ENCODE data around the gene NOM1.

The NOM1 gene

GRCh38 chr7:157011333-157012112 is 62.0 kb downstream of the NOM1 start:
- in situ Hi-C loops (cut with HindIII; ENCODE audit: low pct_ligation_motif_present, low pct_unique_long_range_greater_than_20kb, low sequenced_read_pairs): no loop called here
- no peak for DNase-seq

GRCh38 chr7:157012113-157012547 is 62.6 kb downstream of the NOM1 start:
- in situ Hi-C loops (cut with HindIII; ENCODE audit: low pct_ligation_motif_present, low pct_unique_long_range_greater_than_20kb, low sequenced_read_pairs): no loop called here
- DNase-seq: no peak

- in situ Hi-C loops (cut with HindIII; ENCODE audit: low pct_ligation_motif_present, low pct_unique_long_range_greater_than_20kb, low sequenced_read_pairs): no loop called here
- no peak for DNase-seq
These were observed 63.6 kb downstream of the NOM1 start for GRCh38 chr7:157013101-157013500.

- in situ Hi-C loops (cut with HindIII; ENCODE audit: low pct_ligation_motif_present, low pct_unique_long_range_greater_than_20kb, low sequenced_read_pairs): no loop called here
- DNase-seq: no peak
These were observed 64.4 kb downstream of the NOM1 start for GRCh38 chr7:157013602-157014549.

GRCh38 chr7:157014635-157015555 is 65.4 kb downstream of the NOM1 start:
- in situ Hi-C loops (cut with HindIII; ENCODE audit: low pct_ligation_motif_present, low pct_unique_long_range_greater_than_20kb, low sequenced_read_pairs): no loop called here
- no peak for DNase-seq

GRCh38 chr7:157016024-157016351 is 66.5 kb downstream of the NOM1 start:
- DNase-seq: no peak
- in situ Hi-C loops (cut with HindIII; ENCODE audit: low pct_ligation_motif_present, low pct_unique_long_range_greater_than_20kb, low sequenced_read_pairs): no loop called here

GRCh38 chr7:157016352-157017041 is 67.0 kb downstream of the NOM1 start:
- DNase-seq: no peak
- in situ Hi-C loops (cut with HindIII; ENCODE audit: low pct_ligation_motif_present, low pct_unique_long_range_greater_than_20kb, low sequenced_read_pairs): no loop called here

GRCh38 chr7:157017149-157017548 is 67.6 kb downstream of the NOM1 start:
- no peak for DNase-seq
- in situ Hi-C loops (cut with HindIII; ENCODE audit: low pct_ligation_motif_present, low pct_unique_long_range_greater_than_20kb, low sequenced_read_pairs): no loop called here

- in situ Hi-C loops (cut with HindIII; ENCODE audit: low pct_ligation_motif_present, low pct_unique_long_range_greater_than_20kb, low sequenced_read_pairs): no loop called here
- no peak for DNase-seq
These were observed 68.3 kb downstream of the NOM1 start for GRCh38 chr7:157017603-157018327.

- DNase-seq: no peak
- in situ Hi-C loops (cut with HindIII; ENCODE audit: low pct_ligation_motif_present, low pct_unique_long_range_greater_than_20kb, low sequenced_read_pairs): no loop called here
These were observed 69.0 kb downstream of the NOM1 start for GRCh38 chr7:157018328-157018996.

GRCh38 chr7:157018997-157019608 is 69.6 kb downstream of the NOM1 start:
- in situ Hi-C loops (cut with HindIII; ENCODE audit: low pct_ligation_motif_present, low pct_unique_long_range_greater_than_20kb, low sequenced_read_pairs): no loop called here
- DNase-seq: no peak

- DNase-seq: no peak
- in situ Hi-C loops (cut with HindIII; ENCODE audit: low pct_ligation_motif_present, low pct_unique_long_range_greater_than_20kb, low sequenced_read_pairs): no loop called here
These were observed 70.4 kb downstream of the NOM1 start for GRCh38 chr7:157019718-157020451.

GRCh38 chr7:157020514-157021070 is 71.1 kb downstream of the NOM1 start:
- no peak for DNase-seq
- in situ Hi-C loops (cut with HindIII; ENCODE audit: low pct_ligation_motif_present, low pct_unique_long_range_greater_than_20kb, low sequenced_read_pairs): no loop called here

- in situ Hi-C loops (cut with HindIII; ENCODE audit: low pct_ligation_motif_present, low pct_unique_long_range_greater_than_20kb, low sequenced_read_pairs): no loop called here
- no peak for DNase-seq
These were observed 71.8 kb downstream of the NOM1 start for GRCh38 chr7:157021071-157021870.

Data from ACHN (cell line).